Measurements from ENCODE around the gene CDCA3.

The CDCA3 gene

DNA sequence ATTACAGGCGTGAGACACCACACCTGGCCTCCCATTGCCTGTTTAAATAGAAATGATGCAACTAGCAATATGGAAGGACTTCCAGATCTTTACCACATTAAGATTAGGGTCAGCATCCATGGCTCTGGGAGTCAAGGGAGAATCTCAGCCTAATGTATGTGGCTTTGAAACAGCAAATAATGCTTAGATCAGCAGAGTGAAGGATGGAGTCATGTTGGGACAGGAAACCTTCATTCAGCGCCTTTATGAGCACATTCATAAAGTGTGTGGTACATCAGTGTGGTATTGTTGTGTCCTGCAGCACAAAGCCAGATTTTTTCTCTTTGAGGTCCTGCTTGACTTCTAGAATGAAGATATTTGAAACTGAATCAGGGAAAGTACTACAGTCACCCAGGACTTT lies 37.3 kb upstream of the CDCA3 start:
- no peak for TF ChIP-seq CTCF (IDR thresholded peaks at IDR 0.05)

- TF ChIP-seq CTCF (IDR thresholded peaks at IDR 0.05), result no peak
Observed at GRCh38 chr12:6887460-6887859, 36.4 kb upstream of the CDCA3 start.

GRCh38 chr12:6884539-6884938 lies 33.5 kb upstream of the CDCA3 start:
- TF ChIP-seq CTCF (IDR thresholded peaks at IDR 0.05), result no peak

DNA sequence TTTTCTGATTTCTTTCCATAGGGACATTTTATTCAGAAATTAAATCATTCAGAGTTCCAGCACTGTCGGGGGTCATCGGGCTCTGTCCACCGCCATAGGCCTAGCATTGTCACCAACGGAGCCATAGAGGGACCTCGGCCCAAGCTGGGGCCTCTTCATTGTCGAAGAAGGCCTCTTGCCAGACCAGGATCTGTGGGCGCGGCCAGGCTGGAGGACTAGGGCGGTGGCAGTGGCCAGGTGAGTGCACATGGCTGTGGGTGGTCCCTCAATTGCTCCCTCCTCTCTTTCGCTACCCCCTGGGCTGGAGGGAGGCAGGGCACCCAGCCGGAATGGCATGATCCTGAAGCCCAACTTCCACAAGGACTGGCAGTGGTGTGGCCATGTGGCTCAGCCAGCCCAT lies 32.6 kb upstream of the CDCA3 start:
- TF ChIP-seq CTCF (IDR thresholded peaks at IDR 0.05), result no peak

GRCh38 chr12:6883252-6883651 lies 32.2 kb upstream of the CDCA3 start:
- no peak for TF ChIP-seq CTCF (IDR thresholded peaks at IDR 0.05)

GRCh38 chr12:6873094-6874014 lies 22.3 kb upstream of the CDCA3 start, which contains the start of gene SPSB2:
SPSB2 (minus strand) TSS chr12:6873303; CDS start chr12:6872901, 402 bp downstream.
- no peak for TF ChIP-seq CTCF (IDR thresholded peaks at IDR 0.05)

- peak; percentile 98 for TF ChIP-seq CTCF (IDR thresholded peaks at IDR 0.05)
Observed at GRCh38 chr12:6872073-6873048, 21.3 kb upstream of the CDCA3 start.

All from LNCAP (cell line).